ENCODE measurements around the gene FOSL2. TPM values are rescaled to one million over a fixed set of nuclear protein-coding genes. Genes with fewer than 3 reads are reported as not detected.

FOSL2 gene
- polyA plus RNA-seq, 2 donors: 53.2 to 60.0 TPM

GRCh38 chr2:28407976-28408690 lies 15.5 kb downstream of the FOSL2 start:
- no peaks in the 10 kb centered on the region for H3K9me3 ChIP-seq (ENCODE audit: control insufficient read depth in 2 of 2, insufficient read depth in 1 of 2, low read depth in 1 of 2, low read length in 1 of 2)
- H3K27ac ChIP-seq (ENCODE audit: low read depth in 2 of 2, low read length in 1 of 2): peak overlapping the region; percentile 79 to 93
- no peaks in the 10 kb centered on the region for H3K27me3 ChIP-seq (ENCODE audit: control insufficient read depth in 1 of 2, insufficient read depth in 2 of 2, low read length in 2 of 2)
- H3K36me3 ChIP-seq (ENCODE audit: control insufficient read depth in 2 of 2, insufficient read depth in 2 of 2, low read length in 1 of 2): peaks cover 48 to 85% of the 10 kb centered on the region in 2 donors
- H3K4me3 ChIP-seq (ENCODE audit: low read depth in 1 of 2, low read length in 2 of 2): no peak overlapping the region
- peaks cover 14 to 18% of the 10 kb centered on the region in 2 donors for H3K4me1 ChIP-seq (ENCODE audit: control insufficient read depth in 2 of 2, insufficient read depth in 2 of 2, low read length in 1 of 2)
- 76 to 79% methylated on average over 5 of the region's 5 CpGs for WGBS, 2 donors

DNA sequence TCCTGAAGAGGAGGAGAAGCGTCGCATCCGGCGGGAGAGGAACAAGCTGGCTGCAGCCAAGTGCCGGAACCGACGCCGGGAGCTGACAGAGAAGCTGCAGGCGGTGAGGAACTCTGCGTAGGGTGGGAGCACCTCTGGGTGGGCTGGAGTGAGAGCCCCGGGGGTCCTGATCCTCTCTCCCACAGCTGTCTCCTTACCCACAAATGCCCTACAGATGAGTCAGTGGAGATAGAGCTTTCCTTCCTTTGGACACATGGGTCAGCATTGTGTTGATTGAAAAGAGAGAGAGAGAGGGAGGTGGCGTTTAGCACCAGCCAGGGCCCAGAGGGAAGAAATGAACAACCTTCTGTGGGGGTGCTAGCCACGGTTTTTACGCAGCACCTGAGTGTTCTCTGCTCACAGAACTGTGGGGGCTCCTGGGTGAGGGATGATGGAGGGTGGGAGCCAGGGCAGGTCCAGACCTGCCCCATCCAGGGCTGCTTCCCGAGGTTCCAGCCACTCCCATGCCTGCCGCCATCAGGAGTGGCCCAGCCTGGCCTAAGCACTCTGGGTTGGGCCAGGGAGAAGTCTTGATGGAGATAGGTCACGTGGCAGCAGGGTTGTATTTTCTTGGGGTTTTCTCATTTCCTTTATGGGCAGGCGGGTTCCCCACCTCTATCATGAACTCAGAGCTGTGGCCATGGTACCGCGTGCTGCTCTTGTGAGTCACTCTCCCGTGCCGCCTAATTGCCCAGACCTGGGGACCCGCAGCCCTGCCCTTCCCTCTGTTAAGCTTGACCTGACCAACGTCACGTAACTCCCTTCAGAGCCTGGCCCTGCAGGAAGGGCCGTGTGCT lies 16.3 kb downstream of the FOSL2 start:
- Histone ChIP-seq H3K27ac (ENCODE audit: low read depth in 2 of 2, low read length in 1 of 2) (peak overlapping the region; percentile 53 to 93), H3K4me3 (ENCODE audit: low read depth in 1 of 2, low read length in 2 of 2) (no peak overlapping the region), H3K27me3 (ENCODE audit: control insufficient read depth in 1 of 2, insufficient read depth in 2 of 2, low read length in 2 of 2) (no peaks in the 10 kb centered on the region), H3K9me3 (ENCODE audit: control insufficient read depth in 2 of 2, insufficient read depth in 1 of 2, low read depth in 1 of 2, low read length in 1 of 2) (no peaks in the 10 kb centered on the region), H3K4me1 (ENCODE audit: control insufficient read depth in 2 of 2, insufficient read depth in 2 of 2, low read length in 1 of 2) (peaks cover 14 to 23% of the 10 kb centered on the region in 2 donors), H3K36me3 (ENCODE audit: control insufficient read depth in 2 of 2, insufficient read depth in 2 of 2, low read length in 1 of 2) (peaks cover 53 to 86% of the 10 kb centered on the region in 2 donors)
- 66 to 71% methylated on average over 26 of the region's 26 CpGs for WGBS, 2 donors

GRCh38 chr2:28411166-28411755 lies 18.6 kb downstream of the FOSL2 start:
- Histone ChIP-seq H3K4me3 (ENCODE audit: low read depth in 1 of 2, low read length in 2 of 2) (no peak overlapping the region), H3K27ac (ENCODE audit: low read depth in 2 of 2, low read length in 1 of 2) (peak overlapping the region in 1 of 2 donors; percentile 81), H3K4me1 (ENCODE audit: control insufficient read depth in 2 of 2, insufficient read depth in 2 of 2, low read length in 1 of 2) (peaks cover 9 to 26% of the 10 kb centered on the region in 2 donors), H3K9me3 (ENCODE audit: control insufficient read depth in 2 of 2, insufficient read depth in 1 of 2, low read depth in 1 of 2, low read length in 1 of 2) (no peaks in the 10 kb centered on the region), H3K36me3 (ENCODE audit: control insufficient read depth in 2 of 2, insufficient read depth in 2 of 2, low read length in 1 of 2) (peaks cover 54 to 81% of the 10 kb centered on the region in 2 donors), H3K27me3 (ENCODE audit: control insufficient read depth in 1 of 2, insufficient read depth in 2 of 2, low read length in 2 of 2) (no peaks in the 10 kb centered on the region)
- WGBS, 2 donors: 90 to 91% methylated on average over 5 of the region's 5 CpGs

- Histone ChIP-seq H3K36me3 (ENCODE audit: control insufficient read depth in 2 of 2, insufficient read depth in 2 of 2, low read length in 1 of 2) (peaks cover 51 to 73% of the 10 kb centered on the region in 2 donors), H3K9me3 (ENCODE audit: control insufficient read depth in 2 of 2, insufficient read depth in 1 of 2, low read depth in 1 of 2, low read length in 1 of 2) (no peaks in the 10 kb centered on the region), H3K27ac (ENCODE audit: low read depth in 2 of 2, low read length in 1 of 2) (peak overlapping the region in 1 of 2 donors; percentile 13), H3K4me1 (ENCODE audit: control insufficient read depth in 2 of 2, insufficient read depth in 2 of 2, low read length in 1 of 2) (peaks cover 8 to 24% of the 10 kb centered on the region in 2 donors), H3K27me3 (ENCODE audit: control insufficient read depth in 1 of 2, insufficient read depth in 2 of 2, low read length in 2 of 2) (no peaks in the 10 kb centered on the region), H3K4me3 (ENCODE audit: low read depth in 1 of 2, low read length in 2 of 2) (no peak overlapping the region)
- 92 to 93% methylated on average over 27 of the region's 27 CpGs for WGBS, 2 donors
Measured at GRCh38 chr2:28411956-28412609, 19.4 kb downstream of the FOSL2 start.

- no peaks in the 10 kb centered on the region for H3K27me3 ChIP-seq (ENCODE audit: control insufficient read depth in 1 of 2, insufficient read depth in 2 of 2, low read length in 2 of 2)
- WGBS, 2 donors: 80% methylated on average over 6 of the region's 6 CpGs
Measured at GRCh38 chr2:28412625-28413151, 20.0 kb downstream of the FOSL2 start.

GRCh38 chr2:28413152-28413898 lies 20.7 kb downstream of the FOSL2 start:
- H3K36me3 ChIP-seq (ENCODE audit: control insufficient read depth in 2 of 2, insufficient read depth in 2 of 2, low read length in 1 of 2): peaks cover 42 to 67% of the 10 kb centered on the region in 2 donors
- peak overlapping the region; percentile 67 to 75 for H3K27ac ChIP-seq (ENCODE audit: low read depth in 2 of 2, low read length in 1 of 2)
- no peaks in the 10 kb centered on the region for H3K9me3 ChIP-seq (ENCODE audit: control insufficient read depth in 2 of 2, insufficient read depth in 1 of 2, low read depth in 1 of 2, low read length in 1 of 2)
- no peaks in the 10 kb centered on the region for H3K27me3 ChIP-seq (ENCODE audit: control insufficient read depth in 1 of 2, insufficient read depth in 2 of 2, low read length in 2 of 2)
- peaks cover 4 to 21% of the 10 kb centered on the region in 2 donors for H3K4me1 ChIP-seq (ENCODE audit: control insufficient read depth in 2 of 2, insufficient read depth in 2 of 2, low read length in 1 of 2)
- H3K4me3 ChIP-seq (ENCODE audit: low read depth in 1 of 2, low read length in 2 of 2): no peak overlapping the region
- WGBS, 2 donors: 60 to 69% methylated on average over 20 of the region's 20 CpGs

More at GRCh38 chr2:28412625-28413151, 20.0 kb downstream of the FOSL2 start:
- Histone ChIP-seq H3K4me3 (ENCODE audit: low read depth in 1 of 2, low read length in 2 of 2) (no peak overlapping the region), H3K36me3 (ENCODE audit: control insufficient read depth in 2 of 2, insufficient read depth in 2 of 2, low read length in 1 of 2) (peaks cover 45 to 67% of the 10 kb centered on the region in 2 donors), H3K4me1 (ENCODE audit: control insufficient read depth in 2 of 2, insufficient read depth in 2 of 2, low read length in 1 of 2) (peaks cover 7 to 24% of the 10 kb centered on the region in 2 donors), H3K27ac (ENCODE audit: low read depth in 2 of 2, low read length in 1 of 2) (peak overlapping the region in 1 of 2 donors; percentile 67), H3K9me3 (ENCODE audit: control insufficient read depth in 2 of 2, insufficient read depth in 1 of 2, low read depth in 1 of 2, low read length in 1 of 2) (no peaks in the 10 kb centered on the region)

DNA sequence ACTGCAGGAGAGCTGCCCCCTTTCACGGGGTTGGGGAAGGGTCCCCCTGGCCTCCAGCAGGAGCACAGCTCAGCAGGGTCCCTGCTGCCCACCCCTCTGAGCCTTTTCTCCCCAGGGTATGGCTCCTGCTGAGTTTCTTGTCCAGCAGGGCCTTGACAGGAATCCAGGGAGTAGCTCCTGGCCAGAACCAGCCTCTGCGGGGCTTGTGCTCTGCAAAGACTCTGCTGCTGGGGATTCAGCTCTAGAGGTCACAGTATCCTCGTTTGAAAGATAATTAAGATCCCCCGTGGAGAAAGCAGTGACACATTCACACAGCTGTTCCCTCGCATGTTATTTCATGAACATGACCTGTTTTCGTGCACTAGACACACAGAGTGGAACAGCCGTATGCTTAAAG lies 21.2 kb downstream of the FOSL2 start:
- WGBS, 2 donors: 58 to 60% methylated on average over 7 of the region's 7 CpGs
- Histone ChIP-seq H3K27me3 (ENCODE audit: control insufficient read depth in 1 of 2, insufficient read depth in 2 of 2, low read length in 2 of 2) (no peaks in the 10 kb centered on the region), H3K9me3 (ENCODE audit: control insufficient read depth in 2 of 2, insufficient read depth in 1 of 2, low read depth in 1 of 2, low read length in 1 of 2) (no peaks in the 10 kb centered on the region), H3K36me3 (ENCODE audit: control insufficient read depth in 2 of 2, insufficient read depth in 2 of 2, low read length in 1 of 2) (peaks cover 42 to 66% of the 10 kb centered on the region in 2 donors), H3K4me1 (ENCODE audit: control insufficient read depth in 2 of 2, insufficient read depth in 2 of 2, low read length in 1 of 2) (peaks cover 3 to 21% of the 10 kb centered on the region in 2 donors), H3K27ac (ENCODE audit: low read depth in 2 of 2, low read length in 1 of 2) (peak overlapping the region; percentile 67 to 75), H3K4me3 (ENCODE audit: low read depth in 1 of 2, low read length in 2 of 2) (no peak overlapping the region)

- Histone ChIP-seq H3K27me3 (ENCODE audit: control insufficient read depth in 1 of 2, insufficient read depth in 2 of 2, low read length in 2 of 2) (no peaks in the 10 kb centered on the region), H3K9me3 (ENCODE audit: control insufficient read depth in 2 of 2, insufficient read depth in 1 of 2, low read depth in 1 of 2, low read length in 1 of 2) (no peaks in the 10 kb centered on the region), H3K27ac (ENCODE audit: low read depth in 2 of 2, low read length in 1 of 2) (peak overlapping the region; percentile 27 to 30), H3K36me3 (ENCODE audit: control insufficient read depth in 2 of 2, insufficient read depth in 2 of 2, low read length in 1 of 2) (peaks cover 36 to 60% of the 10 kb centered on the region in 2 donors), H3K4me3 (ENCODE audit: low read depth in 1 of 2, low read length in 2 of 2) (no peak overlapping the region), H3K4me1 (ENCODE audit: control insufficient read depth in 2 of 2, insufficient read depth in 2 of 2, low read length in 1 of 2) (peaks cover 3 to 21% of the 10 kb centered on the region in 2 donors)
- WGBS, 2 donors: 55% methylated on average over 5 of the region's 5 CpGs
Measured at GRCh38 chr2:28414583-28414982, 21.9 kb downstream of the FOSL2 start.

Data from esophagus (tissue), 2 donors.